Nephron progenitor cell (in vitro differentiated cells): ENCODE data around the gene CCDC187.

Source experiments
- DNase-seq: peaks from one replicate; pipeline ENCODE4 v3.0.0; 2021
- H3K27ac Mint-ChIP-seq: 2 replicates; pipeline ENCODE4 v1.8.0; 2021; ENCODE audit warnings: mild to moderate bottlenecking, moderate library complexity, mixed read lengths
- H3K27me3 Mint-ChIP-seq: 2 replicates; pipeline ENCODE4 v1.8.0; 2021; ENCODE audit warnings: mild to moderate bottlenecking, low read depth, mixed read lengths; ENCODE audit not compliant: poor library complexity
- H3K36me3 Mint-ChIP-seq: 2 replicates; pipeline ENCODE4 v1.8.0; 2021; ENCODE audit warnings: low read depth, mixed read lengths
- H3K4me1 Mint-ChIP-seq: 2 replicates; pipeline ENCODE4 v1.8.0; 2021; ENCODE audit warnings: mixed read lengths
- H3K4me3 Mint-ChIP-seq: 2 replicates; pipeline ENCODE4 v1.8.0; 2021; ENCODE audit warnings: mild to moderate bottlenecking, moderate library complexity, mixed read lengths
- H3K9me3 Mint-ChIP-seq: 2 replicates; pipeline ENCODE4 v1.8.0; 2021; ENCODE audit warnings: mild to moderate bottlenecking, moderate library complexity, mixed read lengths
- TF ChIP-seq, protein P1 (sequence below): fragments of 200-600 bp; sonication (generic); IDR thresholded peaks from 2 replicates; pipeline ENCODE4 v1.5.0; 2021; ENCODE audit warnings: antibody characterized with exemption

CCDC187 gene

DNA sequence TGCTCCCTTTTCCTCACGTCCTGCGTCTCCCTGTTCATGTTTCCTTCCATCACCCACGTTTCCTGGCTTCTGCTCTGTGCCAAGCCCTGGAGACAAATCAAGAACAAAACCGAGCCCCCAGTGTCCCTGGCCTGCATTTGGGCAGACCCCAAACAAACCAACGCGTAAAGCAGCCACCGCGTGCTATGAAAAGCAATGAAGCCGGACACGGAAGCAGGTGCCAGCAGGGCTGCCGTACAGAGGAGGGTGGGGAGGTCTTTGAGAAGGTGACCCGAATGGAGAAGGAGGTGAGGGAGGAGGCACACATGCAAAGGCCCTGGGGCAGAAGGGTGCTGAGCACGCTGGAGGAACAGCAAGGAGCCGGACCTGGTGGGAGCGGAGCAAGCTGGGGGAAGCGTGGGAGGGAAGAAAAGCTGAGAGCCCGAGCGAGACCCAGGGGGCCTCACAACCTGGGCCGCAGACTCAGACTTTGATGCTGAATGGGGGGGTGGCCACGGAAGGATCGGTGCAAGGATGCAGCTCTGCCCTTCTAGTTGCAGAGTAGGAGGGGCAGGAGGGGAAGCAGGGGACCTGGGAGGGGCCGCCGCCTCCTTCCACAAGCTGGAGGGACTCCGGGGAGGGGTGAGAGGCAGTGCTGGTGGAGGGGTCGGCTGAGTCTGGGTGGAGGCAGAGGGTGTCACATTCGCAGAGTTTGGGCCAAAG is 56.9 kb downstream of the CCDC187 start:
- Mint-ChIP-seq H3K4me1 (peaks cover 79% of the 10 kb centered on the region), H3K36me3 (no peaks in the 10 kb centered on the region), H3K27me3 (peaks cover 22% of the 10 kb centered on the region), H3K9me3 (no peaks in the 10 kb centered on the region), H3K27ac (no peak overlapping the region), H3K4me3 (no peak overlapping the region)
- TF ChIP-seq, protein P1, sequence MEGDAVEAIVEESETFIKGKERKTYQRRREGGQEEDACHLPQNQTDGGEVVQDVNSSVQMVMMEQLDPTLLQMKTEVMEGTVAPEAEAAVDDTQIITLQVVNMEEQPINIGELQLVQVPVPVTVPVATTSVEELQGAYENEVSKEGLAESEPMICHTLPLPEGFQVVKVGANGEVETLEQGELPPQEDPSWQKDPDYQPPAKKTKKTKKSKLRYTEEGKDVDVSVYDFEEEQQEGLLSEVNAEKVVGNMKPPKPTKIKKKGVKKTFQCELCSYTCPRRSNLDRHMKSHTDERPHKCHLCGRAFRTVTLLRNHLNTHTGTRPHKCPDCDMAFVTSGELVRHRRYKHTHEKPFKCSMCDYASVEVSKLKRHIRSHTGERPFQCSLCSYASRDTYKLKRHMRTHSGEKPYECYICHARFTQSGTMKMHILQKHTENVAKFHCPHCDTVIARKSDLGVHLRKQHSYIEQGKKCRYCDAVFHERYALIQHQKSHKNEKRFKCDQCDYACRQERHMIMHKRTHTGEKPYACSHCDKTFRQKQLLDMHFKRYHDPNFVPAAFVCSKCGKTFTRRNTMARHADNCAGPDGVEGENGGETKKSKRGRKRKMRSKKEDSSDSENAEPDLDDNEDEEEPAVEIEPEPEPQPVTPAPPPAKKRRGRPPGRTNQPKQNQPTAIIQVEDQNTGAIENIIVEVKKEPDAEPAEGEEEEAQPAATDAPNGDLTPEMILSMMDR: no peak
- no peak for DNase-seq

DNA sequence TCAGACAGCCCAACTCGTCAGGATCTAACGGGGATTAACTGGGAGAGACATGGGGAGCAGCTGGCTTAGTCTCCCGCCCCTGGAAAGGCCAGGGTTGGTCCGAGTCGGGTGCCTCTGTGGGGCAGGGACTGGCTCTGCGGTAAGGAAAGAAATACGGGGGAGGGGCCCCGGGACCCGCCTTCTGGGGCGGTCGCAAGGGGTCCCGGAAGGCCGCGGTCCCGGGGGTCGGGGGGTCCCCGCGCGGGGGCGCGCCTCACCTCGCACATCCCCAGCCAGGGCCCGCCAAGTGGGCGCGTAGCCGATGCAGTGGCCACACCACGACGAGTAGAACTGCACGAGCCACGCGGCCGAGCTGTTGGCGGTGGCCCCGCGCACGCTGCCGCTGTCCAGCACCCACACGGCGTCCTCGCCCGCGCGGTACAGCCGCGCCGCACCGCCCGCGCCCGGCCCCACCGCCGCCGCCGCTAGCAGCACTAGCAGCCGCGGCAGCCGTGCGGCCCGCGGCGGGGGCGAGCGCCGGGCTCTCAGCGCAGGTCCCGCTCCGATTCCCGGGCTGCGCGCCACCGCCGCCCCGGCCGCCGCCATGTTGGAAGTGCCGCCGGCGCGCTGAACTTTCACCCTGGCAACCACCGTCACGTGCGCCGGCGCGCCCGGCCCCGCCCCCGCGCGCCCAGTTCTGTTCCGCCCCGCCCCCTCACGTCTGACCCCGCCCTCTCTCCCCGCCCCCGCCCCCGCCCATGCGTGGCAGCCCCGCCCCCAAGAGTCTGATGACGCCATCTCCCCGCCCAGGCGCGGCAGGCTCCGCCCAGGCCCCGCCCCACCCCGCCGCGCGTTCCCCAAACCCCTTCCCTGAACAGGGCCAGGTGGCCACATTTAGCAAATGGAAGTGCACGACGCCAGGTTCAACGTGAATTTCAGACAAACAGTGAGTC is 58.4 kb downstream of the CCDC187 start, which contains the start of gene QSOX2:
Gene QSOX2, minus strand, starts transcription at position 594 of the 932 bp plus-strand sequence. Its CDS starts 9 bp downstream, at position 585.
- Mint-ChIP-seq H3K27ac (peak within 1 kb of the TSS; percentile 93), H3K9me3 (no peaks in the 10 kb centered on the region), H3K4me1 (peaks cover 83% of the 10 kb centered on the region), H3K36me3 (no peaks in the 10 kb centered on the region), H3K27me3 (peaks cover 22% of the 10 kb centered on the region), H3K4me3 (peak within 1 kb of the TSS; percentile 94)
- TF ChIP-seq, protein P1: no peak
- DNase-seq: peak; percentile 87

DNA sequence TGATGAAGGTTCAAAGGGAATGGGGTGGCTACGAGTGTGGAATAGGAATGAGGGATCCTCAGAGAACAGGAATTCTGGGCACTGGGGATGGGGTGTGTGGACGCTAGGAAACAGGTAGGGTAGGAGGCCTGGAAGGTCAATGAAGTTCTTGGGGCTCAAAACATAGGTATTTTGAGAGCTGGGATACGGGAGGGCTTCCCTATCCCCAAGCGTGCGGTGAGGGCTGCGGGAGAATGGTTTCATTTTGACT is 59.0 kb downstream of the CCDC187 start:
- H3K27ac Mint-ChIP-seq: peak overlapping the region; percentile 93
- H3K9me3 Mint-ChIP-seq: no peaks in the 10 kb centered on the region
- H3K4me3 Mint-ChIP-seq: peak overlapping the region; percentile 94
- H3K36me3 Mint-ChIP-seq: no peaks in the 10 kb centered on the region
- DNase-seq: no peak
- H3K4me1 Mint-ChIP-seq: peaks cover 77% of the 10 kb centered on the region
- H3K27me3 Mint-ChIP-seq: peaks cover 21% of the 10 kb centered on the region
- TF ChIP-seq, protein P1: no peak

DNA sequence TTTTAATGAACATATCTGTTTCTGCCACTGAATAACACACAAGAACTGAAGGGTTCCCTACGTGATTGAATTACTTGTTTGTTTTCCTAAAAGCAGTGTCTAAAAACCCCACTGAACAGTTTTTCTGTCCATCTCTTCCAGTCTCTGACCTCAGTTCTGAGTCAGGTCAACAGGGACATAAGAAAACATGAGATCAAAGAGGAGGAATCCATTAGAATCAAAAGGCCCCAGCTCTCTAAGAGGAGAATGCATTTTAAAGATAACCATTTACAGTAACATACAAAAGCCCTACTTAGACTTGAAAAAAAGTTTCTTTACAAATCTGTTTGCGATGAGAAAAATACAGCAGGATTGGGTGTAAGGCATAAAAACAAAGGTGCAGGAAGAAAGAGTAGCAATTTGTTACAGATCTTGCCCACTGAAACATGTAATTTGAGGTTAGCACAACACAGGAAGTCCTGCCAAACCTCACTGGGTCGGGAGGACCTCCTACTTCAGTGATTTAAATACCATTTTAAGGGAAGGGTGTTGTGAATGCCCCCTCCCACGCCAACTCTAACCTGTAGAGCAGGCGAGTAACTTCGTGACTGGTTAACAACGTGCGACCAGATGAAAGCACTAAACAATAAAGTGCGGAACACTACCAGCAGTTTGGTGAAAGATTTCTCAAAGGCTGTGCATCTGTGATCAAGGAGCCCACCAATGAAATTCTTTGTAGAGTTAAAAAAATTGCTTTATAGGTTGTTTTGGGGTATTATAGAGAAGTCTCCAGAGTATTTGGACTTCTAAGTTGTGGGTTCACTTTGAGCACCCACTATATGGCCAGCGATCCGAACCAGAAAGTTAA is 59.5 kb downstream of the CCDC187 start:
- Mint-ChIP-seq H3K4me1 (peaks cover 75% of the 10 kb centered on the region), H3K9me3 (no peaks in the 10 kb centered on the region), H3K27ac (peak overlapping the region; percentile 93), H3K36me3 (no peaks in the 10 kb centered on the region), H3K4me3 (peak overlapping the region; percentile 94), H3K27me3 (peaks cover 17% of the 10 kb centered on the region)
- TF ChIP-seq, protein P1: no peak
- DNase-seq: no peak

DNA sequence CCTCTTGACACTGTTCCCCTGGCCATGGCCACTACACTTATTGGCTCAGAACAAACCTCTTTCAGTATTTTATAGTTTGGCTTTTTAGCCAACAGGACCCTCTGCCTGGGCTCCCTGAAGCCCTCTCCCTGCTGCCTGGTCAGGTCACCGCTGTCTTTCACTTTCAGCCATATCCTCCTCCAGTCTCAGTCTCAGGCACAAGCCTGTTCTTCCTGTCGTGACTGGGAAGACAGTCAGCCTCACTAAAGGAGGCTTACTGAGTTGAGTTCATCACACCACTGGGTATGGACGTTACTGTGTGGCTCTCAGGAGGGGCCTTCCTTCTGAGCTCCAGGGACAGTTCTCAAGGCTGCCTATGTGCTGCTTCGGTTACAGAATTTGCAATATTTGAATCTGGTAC is 60.3 kb downstream of the CCDC187 start:
- no peaks in the 10 kb centered on the region for H3K9me3 Mint-ChIP-seq
- peak overlapping the region; percentile 94 for H3K4me3 Mint-ChIP-seq
- TF ChIP-seq, protein P1: no peak
- H3K27ac Mint-ChIP-seq: peak overlapping the region; percentile 9
- H3K4me1 Mint-ChIP-seq: peaks cover 79% of the 10 kb centered on the region
- no peak for DNase-seq
- peaks cover 17% of the 10 kb centered on the region for H3K27me3 Mint-ChIP-seq
- no peaks in the 10 kb centered on the region for H3K36me3 Mint-ChIP-seq
